B cell (primary cell): ENCODE measurements around the gene ASTL. TPM values are rescaled to one million over a fixed set of nuclear protein-coding genes. Genes with fewer than 3 reads are reported as not detected.

Source experiments
- ATAC-seq: fragments of 200-7000 bp; cut with Tn5 transposase; one replicate; pipeline ENCODE4 v1.10.0; 2021; ENCODE audit warnings: low read depth, mild to moderate bottlenecking, moderate number of reproducible peaks, moderate library complexity
- CTCF ChIA-PET: fragments of 350-600 bp; sonication (Branson Sonifier 250); formaldehyde crosslinking; loops from one replicate; lab custom pipeline; 2021; ENCODE audit warnings: antibody characterized with exemption, inconsistent platforms; lab: Charles Lee
- POLR2A ChIA-PET: fragments of 350-600 bp; sonication (Branson Sonifier 250); formaldehyde crosslinking; loops from one replicate; lab custom pipeline; 2021; ENCODE audit warnings: antibody characterized with exemption; lab: Charles Lee
- DNase-seq: peaks from one replicate; pipeline ENCODE4 v3.0.0; 2013
- H2AFZ ChIP-seq: 2 replicates; pipeline ENCODE4 v1.6.1; 2012; ENCODE audit warnings: mild to moderate bottlenecking, low read depth, low read length; ENCODE audit not compliant: insufficient read depth, poor library complexity, severe bottlenecking
- H3K27ac ChIP-seq, 2 donors: 1 replicate in 1 of 2; 2 replicates in 1 of 2; pipeline ENCODE4 v1.5.1; 2012 to 2013; ENCODE audit warnings: low read length in 2 of 2, mild to moderate bottlenecking in 2 of 2, moderate library complexity in 1 of 2
- H3K27me3 ChIP-seq, 4 experiments: fragments of 200-600 bp in 1 of 4; sonication (generic) in 1 of 4; replicated peaks in 1 of 4; 1 replicate in 2 of 4; 2 replicates in 2 of 4; pipeline versions ENCODE4 v1.6.1 to v1.7.0; 2013 to 2016; ENCODE audit warnings: low read length in 3 of 4, mild to moderate bottlenecking in 2 of 4, mixed read lengths in 1 of 4, moderate library complexity in 1 of 4; ENCODE audit not compliant: insufficient read depth in 4 of 4, control insufficient read depth in 3 of 4; ENCODE audit errors: control extremely low read depth in 1 of 4
- H3K36me3 ChIP-seq, 2 experiments: replicated peaks in 1 of 2; 1 replicate in 1 of 2; 2 replicates in 1 of 2; pipeline versions ENCODE4 v1.6.1 to v1.7.1; 2013; ENCODE audit warnings: low read length in 1 of 2; ENCODE audit not compliant: insufficient read depth in 2 of 2, control insufficient read depth in 1 of 2; ENCODE audit errors: control extremely low read depth in 1 of 2, extremely low read depth in 1 of 2
- H3K4me1 ChIP-seq, 2 donors: fragments of 200-600 bp in 1 of 2; sonication (generic) in 1 of 2; 1 replicate in 1 of 2; 2 replicates in 1 of 2; pipeline versions ENCODE4 v1.5.1 to v1.6.1; 2013 to 2017; ENCODE audit warnings: low read length in 2 of 2; ENCODE audit not compliant: control insufficient read depth in 2 of 2, insufficient read depth in 2 of 2
- H3K4me2 ChIP-seq: replicated peaks from 2 replicates; pipeline ENCODE3; 2012; ENCODE audit warnings: mild to moderate bottlenecking, low read depth, low read length; ENCODE audit not compliant: poor library complexity, severe bottlenecking
- H3K4me3 ChIP-seq, 5 experiments: fragments of 200-600 bp in 1 of 5; sonication (generic) in 1 of 5; 1 replicate in 3 of 5; 2 replicates in 2 of 5; pipeline versions ENCODE4 v1.5.1 to v1.7.0; 2011 to 2016; ENCODE audit warnings: low read length in 4 of 5, mild to moderate bottlenecking in 4 of 5, low read depth in 2 of 5, control low read depth in 1 of 5, moderate library complexity in 1 of 5; ENCODE audit not compliant: insufficient read depth in 1 of 5; ENCODE audit errors: control extremely low read depth in 1 of 5, extremely low read depth in 1 of 5
- H3K79me2 ChIP-seq: fragments of 200-600 bp; sonication (generic); one replicate; pipeline ENCODE4 v1.6.0; 2016; ENCODE audit warnings: low read length; ENCODE audit not compliant: control insufficient read depth, insufficient read depth
- H3K9ac ChIP-seq: fragments of 200-600 bp; sonication (generic); 2 replicates; pipeline ENCODE4 v1.6.1; 2017; ENCODE audit warnings: mild to moderate bottlenecking, low read length, moderate library complexity
- H3K9me3 ChIP-seq, 3 donors: one replicate each; pipeline versions ENCODE4 v1.6.1 to v1.7.1; 2013; ENCODE audit warnings: low read length in 2 of 3; ENCODE audit not compliant: control insufficient read depth in 2 of 3, insufficient read depth in 1 of 3; ENCODE audit errors: control extremely low read depth in 1 of 3
- H4K20me1 ChIP-seq: 2 replicates; pipeline ENCODE4 v1.6.0; 2012; ENCODE audit warnings: mild to moderate bottlenecking, low read length; ENCODE audit not compliant: insufficient read depth, control insufficient read depth, poor library complexity, severe bottlenecking
- H3K27ac Mint-ChIP-seq: one replicate; pipeline ENCODE4 v1.8.0; 2021; ENCODE audit warnings: mixed read lengths
- H3K27me3 Mint-ChIP-seq: one replicate; pipeline ENCODE4 v1.8.0; 2021; ENCODE audit warnings: mixed read lengths
- H3K4me1 Mint-ChIP-seq: one replicate; pipeline ENCODE4 v1.8.0; 2021; ENCODE audit warnings: mixed read lengths
- H3K4me3 Mint-ChIP-seq: one replicate; pipeline ENCODE4 v1.8.0; 2021; ENCODE audit warnings: mixed read lengths
- H3K9me3 Mint-ChIP-seq: one replicate; pipeline ENCODE4 v1.8.0; 2022; ENCODE audit warnings: mixed read lengths; ENCODE audit not compliant: insufficient read depth
- EZH2 ChIP-seq: IDR thresholded peaks from 2 replicates; pipeline ENCODE4 v1.6.1; 2012; ENCODE audit warnings: borderline replicate concordance, low read depth, mild to moderate bottlenecking, moderate library complexity, low read length; ENCODE audit not compliant: insufficient read depth, poor library complexity, severe bottlenecking
- WGBS: methylation state at CpG from one replicate; pipeline ENCODE4 v1.1.5; 2013; ENCODE audit warnings: missing lambda C conversion rate; ENCODE audit not compliant: insufficient coverage; 5-methylcytosine and 5-hydroxymethylcytosine counted together
- intact Hi-C: fragments of 100-400 bp; cut with micrococcal nuclease; formaldehyde crosslinking; loops from one replicate; pipeline ENCODE4 v1.10.0; 2022
- polyA plus RNA-seq: library from polyadenylated mRNA; depleted of rRNA; stranded (reverse); fragments of >200 nt; gene quantifications from 2 replicates; pipeline ENCODE4 v1.2.3, GENCODE V29; 2012
- total RNA-seq, 2 donors: library from RNA; stranded (reverse); fragments of 120-200 nt in 1 of 2; gene quantifications; 1 replicate in 1 of 2; 2 replicates in 1 of 2; pipeline versions ENCODE4 v1.2.3 to v1.2.4, GENCODE V29; 2013 to 2022
- TF ChIP-seq, protein P1 (sequence below): fragments of 200-600 bp; IDR thresholded peaks from one replicate; pipeline ENCODE4 v1.8.0; 2022; ENCODE audit warnings: antibody characterized with exemption, mild to moderate bottlenecking

ASTL gene
- total and polyA plus RNA-seq, 2 donors (not counting 1 experiment from before 2014, with no cell fraction given), result 0.15 to 0.59 TPM

DNA sequence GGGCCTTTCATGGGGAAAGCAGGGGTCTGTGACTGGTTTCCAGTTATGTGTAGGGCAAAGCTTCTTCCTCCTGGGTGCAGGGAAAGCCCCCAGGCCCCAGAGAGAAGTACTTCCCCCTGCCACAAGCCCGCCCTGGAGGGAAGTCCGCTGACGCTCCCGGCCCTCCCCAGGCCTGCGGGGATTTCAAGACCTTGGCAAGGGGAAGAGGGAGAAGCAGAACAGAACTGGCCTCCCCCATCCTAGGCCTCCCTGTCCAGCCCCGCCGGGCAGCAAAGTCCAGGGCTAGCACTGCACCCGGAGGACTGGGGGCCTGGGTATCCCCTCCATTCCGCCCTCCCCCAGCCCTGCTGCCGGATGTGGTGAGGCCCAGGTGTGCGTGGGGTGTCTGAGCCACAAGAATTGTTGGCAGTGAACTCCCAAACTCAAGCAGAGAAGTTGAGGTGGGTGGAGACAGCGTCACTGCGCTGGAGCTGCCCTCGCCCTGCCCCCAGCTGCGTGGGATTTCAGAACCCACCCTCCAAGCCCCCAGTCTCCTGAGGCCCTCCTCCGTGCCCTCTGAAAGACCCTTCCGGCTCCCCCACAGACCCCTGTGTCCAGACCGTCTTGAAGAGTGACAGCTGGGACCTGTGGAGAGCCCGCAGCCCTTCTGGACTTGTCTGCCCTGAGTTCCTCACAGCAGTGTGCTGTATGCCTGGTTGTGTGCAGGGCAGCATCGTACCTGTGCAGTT lies 8.0 kb upstream of the ASTL start:
- 10% methylated on average over 10 of the region's 20 CpGs for WGBS
- TF ChIP-seq, protein P1, sequence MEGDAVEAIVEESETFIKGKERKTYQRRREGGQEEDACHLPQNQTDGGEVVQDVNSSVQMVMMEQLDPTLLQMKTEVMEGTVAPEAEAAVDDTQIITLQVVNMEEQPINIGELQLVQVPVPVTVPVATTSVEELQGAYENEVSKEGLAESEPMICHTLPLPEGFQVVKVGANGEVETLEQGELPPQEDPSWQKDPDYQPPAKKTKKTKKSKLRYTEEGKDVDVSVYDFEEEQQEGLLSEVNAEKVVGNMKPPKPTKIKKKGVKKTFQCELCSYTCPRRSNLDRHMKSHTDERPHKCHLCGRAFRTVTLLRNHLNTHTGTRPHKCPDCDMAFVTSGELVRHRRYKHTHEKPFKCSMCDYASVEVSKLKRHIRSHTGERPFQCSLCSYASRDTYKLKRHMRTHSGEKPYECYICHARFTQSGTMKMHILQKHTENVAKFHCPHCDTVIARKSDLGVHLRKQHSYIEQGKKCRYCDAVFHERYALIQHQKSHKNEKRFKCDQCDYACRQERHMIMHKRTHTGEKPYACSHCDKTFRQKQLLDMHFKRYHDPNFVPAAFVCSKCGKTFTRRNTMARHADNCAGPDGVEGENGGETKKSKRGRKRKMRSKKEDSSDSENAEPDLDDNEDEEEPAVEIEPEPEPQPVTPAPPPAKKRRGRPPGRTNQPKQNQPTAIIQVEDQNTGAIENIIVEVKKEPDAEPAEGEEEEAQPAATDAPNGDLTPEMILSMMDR, result no peak
- no peak for TF ChIP-seq EZH2
- Mint-ChIP-seq H3K4me1 (peaks cover 74% of the 10 kb centered on the region), H3K27me3 (no peaks in the 10 kb centered on the region), H3K9me3 (no peaks in the 10 kb centered on the region), H3K27ac (peak overlapping the region; percentile 98), H3K4me3 (peak overlapping the region; percentile 87)
- intact Hi-C loops, result no loop called here
- H3K27me3 ChIP-seq, result no peaks in the 10 kb centered on the region
- H3K79me2 ChIP-seq, result peaks cover 2% of the 10 kb centered on the region
- ChIA-PET CTCF (interaction anchor here (0.7 to 23.6 kb wide), 5 partner anchors 8 to 118 kb away, joined by 3 to 1065 read pairs (median 18); partner anchors contain the start of gene ASTL), POLR2A (interaction anchor here (0.7 to 7.9 kb wide), 9 partner anchors 12 to 670 kb away, joined by 3 to 47 read pairs (median 3); partner anchors contain the start of genes ADRA2B and STARD7)
- ATAC-seq (peak; percentile 40), DNase-seq (peak; percentile 95)
- peak overlapping the region in 4 of 5 experiments; percentile 51 to 71 (median 64) for H3K4me3 ChIP-seq
- peak overlapping the region; percentile 69 for H3K9ac ChIP-seq
- H3K36me3 ChIP-seq, result no peaks in the 10 kb centered on the region
- H3K9me3 ChIP-seq, result no peaks in the 10 kb centered on the region
- peak overlapping the region; percentile 30 for H2AFZ ChIP-seq
- peak overlapping the region; percentile 91 for H3K4me2 ChIP-seq
- H3K4me1 ChIP-seq, result peaks cover 55 to 71% of the 10 kb centered on the region in 2 donors
- H4K20me1 ChIP-seq, result peaks cover 17% of the 10 kb centered on the region
- H3K27ac ChIP-seq, result peak overlapping the region; percentile 95 to 97

DNA sequence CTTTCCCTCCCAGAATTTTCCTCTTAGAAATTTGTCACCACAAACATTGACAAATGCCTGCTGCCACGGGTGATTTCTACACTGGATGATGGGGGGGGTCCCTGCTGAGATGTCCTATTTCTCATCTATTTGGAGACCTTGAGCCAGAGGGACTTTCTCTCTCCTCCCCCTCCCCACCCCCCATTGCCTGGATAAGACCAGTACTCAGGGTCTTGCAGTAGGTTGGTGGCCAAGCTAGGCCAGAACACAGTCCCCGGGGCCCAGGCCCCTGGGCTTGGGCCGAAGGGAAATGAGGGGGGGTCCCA lies 7.5 kb upstream of the ASTL start:
- ChIA-PET POLR2A (interaction anchor here (0.7 to 7.9 kb wide), 7 partner anchors 13 to 153 kb away, joined by 3 to 47 read pairs (median 7); partner anchors contain the start of gene STARD7), CTCF (interaction anchor here (3.2 to 23.6 kb wide), 3 partner anchors 8 to 25 kb away, joined by 18 to 1065 read pairs (median 35); partner anchors contain the start of gene ASTL)
- Histone ChIP-seq H3K4me2 (peak overlapping the region; percentile 91), H3K9ac (peak overlapping the region; percentile 69), H4K20me1 (peaks cover 17% of the 10 kb centered on the region), H2AFZ (no peak overlapping the region), H3K4me3 (peak overlapping the region; percentile 1 to 71 (median 59)), H3K4me1 (peaks cover 53 to 66% of the 10 kb centered on the region in 2 donors), H3K27me3 (no peaks in the 10 kb centered on the region), H3K27ac (peak overlapping the region; percentile 95 to 97), H3K79me2 (peaks cover 2% of the 10 kb centered on the region), H3K36me3 (no peaks in the 10 kb centered on the region), H3K9me3 (no peaks in the 10 kb centered on the region)
- intact Hi-C loops, result loop anchor here (1.0 kb wide), 3 partner anchors 19 to 392 kb away; partner anchors contain the start of gene STARD7
- peaks cover 73% of the 10 kb centered on the region for H3K4me1 Mint-ChIP-seq
- no peak for DNase-seq
- peak overlapping the region; percentile 98 for H3K27ac Mint-ChIP-seq
- no peak for ATAC-seq
- no peaks in the 10 kb centered on the region for H3K27me3 Mint-ChIP-seq
- 0% methylated on average over 2 of the region's 3 CpGs for WGBS
- H3K9me3 Mint-ChIP-seq, result no peaks in the 10 kb centered on the region
- H3K4me3 Mint-ChIP-seq, result peak overlapping the region; percentile 87
- TF ChIP-seq, protein P1, result no peak
- TF ChIP-seq EZH2, result no peak
